Activated naive CD8-positive, alpha-beta T cell treated with anti-CD3 and anti-CD28 coated beads, Interleukin-2, amount 10 ng/mL, durations not matched to agents 7 days and 5 days (primary cell): ENCODE measurements around the gene FKBP3. TPM values are rescaled to one million over a fixed set of nuclear protein-coding genes. Genes with fewer than 3 reads are reported as not detected.

Source experiments
- ATAC-seq: fragments of 150-1000 bp; cut with Tn5 transposase; one replicate; pipeline ENCODE4 v1.10.0; 2021; ENCODE audit warnings: low read depth, moderate library complexity
- POLR2A ChIA-PET: fragments of 350-600 bp; sonication (Branson Sonifier 250); formaldehyde crosslinking; loops from one replicate; lab custom pipeline; 2021; ENCODE audit warnings: antibody characterized with exemption; lab: Charles Lee
- DNase-seq: peaks from one replicate; pipeline ENCODE4 v3.0.0; 2021
- H3K27ac Mint-ChIP-seq: one replicate; pipeline ENCODE4 v1.8.0; 2022; ENCODE audit warnings: mild to moderate bottlenecking, mixed read lengths
- H3K27me3 Mint-ChIP-seq: one replicate; pipeline ENCODE4 v1.8.0; 2022; ENCODE audit warnings: mild to moderate bottlenecking, moderate library complexity, mixed read lengths
- H3K36me3 Mint-ChIP-seq: one replicate; pipeline ENCODE4 v1.8.0; 2021; ENCODE audit warnings: mild to moderate bottlenecking, mixed read lengths
- H3K4me1 Mint-ChIP-seq: one replicate; pipeline ENCODE4 v1.8.0; 2021; ENCODE audit warnings: mixed read lengths
- H3K4me3 Mint-ChIP-seq: one replicate; pipeline ENCODE4 v1.8.0; 2022; ENCODE audit warnings: mild to moderate bottlenecking, moderate library complexity, mixed read lengths
- H3K9me3 Mint-ChIP-seq: one replicate; pipeline ENCODE4 v1.8.0; 2021; ENCODE audit warnings: mixed read lengths
- total RNA-seq, 2 experiments: library from RNA; stranded (reverse); gene quantifications; one replicate each; pipeline ENCODE4 v1.2.3, GENCODE V29; 2021

Gene FKBP3
- total RNA-seq, 2 experiments from 2014 or later, result 65.7 to 67.1 TPM

- Mint-ChIP-seq H3K27ac (peak within 1 kb of the TSS; percentile 100), H3K36me3 (peaks cover 9% of the 10 kb centered on the region), H3K27me3 (no peaks in the 10 kb centered on the region), H3K4me3 (peak within 1 kb of the TSS; percentile 100), H3K4me1 (peaks cover 31% of the 10 kb centered on the region), H3K9me3 (no peaks in the 10 kb centered on the region)
- DNase-seq, result peak; percentile 73
- POLR2A ChIA-PET, result interaction anchor here (1.0 to 4.7 kb wide), 4 partner anchors 22 to 174 kb away, joined by 4 to 38 read pairs (median 11); partner anchors contain the start of genes KLHL28, MIS18BP1 and TOGARAM1
- ATAC-seq, result peak; percentile 39
These were observed 1.5 kb upstream of the FKBP3 start, which contains the start of gene FANCM for GRCh38 chr14:45135659-45136395. FANCM (plus strand) TSS chr14:45135930; CDS start chr14:45136032, 102 bp downstream.

- Mint-ChIP-seq H3K4me3 (peak overlapping the region; percentile 100), H3K27me3 (no peaks in the 10 kb centered on the region), H3K27ac (peak overlapping the region; percentile 100), H3K4me1 (peaks cover 30% of the 10 kb centered on the region), H3K36me3 (peaks cover 5% of the 10 kb centered on the region), H3K9me3 (no peaks in the 10 kb centered on the region)
- ATAC-seq, result no peak
- DNase-seq, result no peak
- POLR2A ChIA-PET, result interaction anchor here (1.0 to 4.7 kb wide), 4 partner anchors 45 to 173 kb away, joined by 3 to 38 read pairs (median 10); partner anchors contain the start of genes KLHL28, MIS18BP1, PRPF39 and TOGARAM1
These were observed 875 bp upstream of the FKBP3 start for GRCh38 chr14:45135156-45135555.

GRCh38 chr14:45133683-45134050 is 614 bp downstream of the FKBP3 start:
- Mint-ChIP-seq H3K27ac (peak overlapping the region; percentile 100), H3K36me3 (peaks cover 3% of the 10 kb centered on the region), H3K4me3 (peak overlapping the region; percentile 100), H3K27me3 (no peaks in the 10 kb centered on the region), H3K9me3 (no peaks in the 10 kb centered on the region), H3K4me1 (peaks cover 29% of the 10 kb centered on the region)
- no peak for DNase-seq
- no peak for ATAC-seq
- POLR2A ChIA-PET, result interaction anchor here (0.9 to 4.7 kb wide), 6 partner anchors 12 to 220 kb away, joined by 3 to 38 read pairs (median 3); partner anchors contain the start of genes KLHL28, MIS18BP1 and TOGARAM1

GRCh38 chr14:45128963-45129629 is 5.2 kb downstream of the FKBP3 start:
- ATAC-seq (no peak), DNase-seq (no peak)
- H3K36me3 Mint-ChIP-seq, result peaks cover 13% of the 10 kb centered on the region
- H3K27me3 Mint-ChIP-seq, result no peaks in the 10 kb centered on the region
- H3K4me1 Mint-ChIP-seq, result peaks cover 18% of the 10 kb centered on the region
- no peaks in the 10 kb centered on the region for H3K9me3 Mint-ChIP-seq
- H3K27ac Mint-ChIP-seq, result no peak overlapping the region
- POLR2A ChIA-PET, result interaction anchor here (1.5 kb wide), 1 partner anchor 11 kb away, joined by 3 read pairs; no protein-coding TSS in a partner anchor
- H3K4me3 Mint-ChIP-seq, result no peak overlapping the region

GRCh38 chr14:45125754-45126153 is 8.5 kb downstream of the FKBP3 start:
- Mint-ChIP-seq H3K36me3 (peaks cover 24% of the 10 kb centered on the region), H3K4me1 (peaks cover 11% of the 10 kb centered on the region), H3K4me3 (no peak overlapping the region), H3K27ac (no peak overlapping the region), H3K9me3 (no peaks in the 10 kb centered on the region), H3K27me3 (no peaks in the 10 kb centered on the region)
- DNase-seq (no peak), ATAC-seq (no peak)
- POLR2A ChIA-PET, result no interaction called here

- ATAC-seq (no peak), DNase-seq (no peak)
- no peak overlapping the region for H3K27ac Mint-ChIP-seq
- H3K27me3 Mint-ChIP-seq, result no peaks in the 10 kb centered on the region
- H3K36me3 Mint-ChIP-seq, result peaks cover 36% of the 10 kb centered on the region
- POLR2A ChIA-PET, result interaction anchor here (0.6 kb wide), 1 partner anchor 143 kb away, joined by 4 read pairs; no protein-coding TSS in a partner anchor
- peaks cover 4% of the 10 kb centered on the region for H3K4me1 Mint-ChIP-seq
- H3K4me3 Mint-ChIP-seq, result no peak overlapping the region
- H3K9me3 Mint-ChIP-seq, result no peaks in the 10 kb centered on the region
These were observed 11.0 kb downstream of the FKBP3 start for GRCh38 chr14:45123271-45123670.

GRCh38 chr14:45120096-45120495 is 14.2 kb downstream of the FKBP3 start:
- DNase-seq (no peak), ATAC-seq (no peak)
- Mint-ChIP-seq H3K27ac (no peak overlapping the region), H3K9me3 (no peaks in the 10 kb centered on the region), H3K27me3 (no peaks in the 10 kb centered on the region), H3K4me1 (peaks cover 1% of the 10 kb centered on the region), H3K36me3 (peaks cover 38% of the 10 kb centered on the region), H3K4me3 (no peak overlapping the region)
- POLR2A ChIA-PET, result no interaction called here

- POLR2A ChIA-PET, result no interaction called here
- ATAC-seq, result no peak
- no peaks in the 10 kb centered on the region for H3K9me3 Mint-ChIP-seq
- DNase-seq, result no peak
- peaks cover 36% of the 10 kb centered on the region for H3K36me3 Mint-ChIP-seq
- no peak overlapping the region for H3K4me3 Mint-ChIP-seq
- no peak overlapping the region for H3K27ac Mint-ChIP-seq
- H3K27me3 Mint-ChIP-seq, result no peaks in the 10 kb centered on the region
- H3K4me1 Mint-ChIP-seq, result peaks cover 1% of the 10 kb centered on the region
These were observed 15.7 kb downstream of the FKBP3 start for GRCh38 chr14:45118594-45118993.

GRCh38 chr14:45114327-45114726 is 20.0 kb downstream of the FKBP3 start:
- no peak overlapping the region for H3K27ac Mint-ChIP-seq
- POLR2A ChIA-PET, result no interaction called here
- H3K27me3 Mint-ChIP-seq, result no peaks in the 10 kb centered on the region
- peaks cover 36% of the 10 kb centered on the region for H3K36me3 Mint-ChIP-seq
- ATAC-seq, result no peak
- H3K9me3 Mint-ChIP-seq, result no peaks in the 10 kb centered on the region
- peaks cover 4% of the 10 kb centered on the region for H3K4me1 Mint-ChIP-seq
- DNase-seq, result no peak
- no peak overlapping the region for H3K4me3 Mint-ChIP-seq

- Mint-ChIP-seq H3K9me3 (no peaks in the 10 kb centered on the region), H3K27ac (no peak overlapping the region), H3K4me1 (peaks cover 4% of the 10 kb centered on the region), H3K36me3 (peaks cover 34% of the 10 kb centered on the region), H3K4me3 (no peak overlapping the region), H3K27me3 (no peaks in the 10 kb centered on the region)
- DNase-seq (no peak), ATAC-seq (no peak)
- POLR2A ChIA-PET, result no interaction called here
These were observed 21.1 kb downstream of the FKBP3 start for GRCh38 chr14:45112896-45113781.

GRCh38 chr14:45104561-45104960 is 29.7 kb downstream of the FKBP3 start:
- H3K9me3 Mint-ChIP-seq, result no peaks in the 10 kb centered on the region
- no peak for DNase-seq
- ATAC-seq, result no peak
- no peak overlapping the region for H3K4me3 Mint-ChIP-seq
- no peaks in the 10 kb centered on the region for H3K4me1 Mint-ChIP-seq
- H3K36me3 Mint-ChIP-seq, result peaks cover 32% of the 10 kb centered on the region
- POLR2A ChIA-PET, result no interaction called here
- H3K27ac Mint-ChIP-seq, result no peak overlapping the region
- no peaks in the 10 kb centered on the region for H3K27me3 Mint-ChIP-seq

GRCh38 chr14:45103806-45104205 is 30.5 kb downstream of the FKBP3 start:
- DNase-seq (no peak), ATAC-seq (no peak)
- H3K36me3 Mint-ChIP-seq, result peaks cover 31% of the 10 kb centered on the region
- no peaks in the 10 kb centered on the region for H3K27me3 Mint-ChIP-seq
- H3K9me3 Mint-ChIP-seq, result no peaks in the 10 kb centered on the region
- no peak overlapping the region for H3K27ac Mint-ChIP-seq
- POLR2A ChIA-PET, result no interaction called here
- no peak overlapping the region for H3K4me3 Mint-ChIP-seq
- no peaks in the 10 kb centered on the region for H3K4me1 Mint-ChIP-seq

- no peaks in the 10 kb centered on the region for H3K9me3 Mint-ChIP-seq
- H3K27me3 Mint-ChIP-seq, result no peaks in the 10 kb centered on the region
- peaks cover 43% of the 10 kb centered on the region for H3K36me3 Mint-ChIP-seq
- POLR2A ChIA-PET, result no interaction called here
- H3K4me1 Mint-ChIP-seq, result no peaks in the 10 kb centered on the region
- no peak overlapping the region for H3K4me3 Mint-ChIP-seq
- H3K27ac Mint-ChIP-seq, result no peak overlapping the region
- no peak for DNase-seq
- ATAC-seq, result no peak
These were observed 38.1 kb downstream of the FKBP3 start for GRCh38 chr14:45096218-45096617.
